DND-41 (cell line): ENCODE results near the gene MYO1B.

ENCODE experiments used
- ATAC-seq: fragments of 200-7000 bp; cut with Tn5 transposase; 3 replicates; pipeline ENCODE4 v1.9.1; 2021; ENCODE audit warnings: low read depth; ENCODE audit not compliant: insufficient read depth
- DNase-seq: peaks from one replicate; pipeline ENCODE4 v3.0.0-alpha.2; 2020
- H2AFZ ChIP-seq: 2 replicates; pipeline ENCODE4 v1.6.0; 2012; ENCODE audit warnings: low read depth, low read length
- H3K27ac ChIP-seq: 2 replicates; pipeline ENCODE4 v1.5.1; 2012; ENCODE audit warnings: low read length, inconsistent platforms
- H3K27me3 ChIP-seq: fragments of 200-600 bp; sonication (generic); 2 replicates; pipeline ENCODE4 v1.6.0; 2012; ENCODE audit warnings: low read length, mild to moderate bottlenecking, inconsistent platforms; ENCODE audit not compliant: insufficient read depth, poor library complexity
- H3K36me3 ChIP-seq: 2 replicates; pipeline ENCODE4 v1.5.1; 2012; ENCODE audit warnings: low read length, inconsistent platforms; ENCODE audit not compliant: insufficient read depth
- H3K4me1 ChIP-seq: 2 replicates; pipeline ENCODE4 v1.5.1; 2012; ENCODE audit warnings: mild to moderate bottlenecking, low read length; ENCODE audit not compliant: insufficient read depth
- H3K4me2 ChIP-seq: 2 replicates; pipeline ENCODE4 v1.6.0; 2012; ENCODE audit warnings: mild to moderate bottlenecking, moderate library complexity, low read length, inconsistent platforms; ENCODE audit not compliant: insufficient read depth
- H3K4me3 ChIP-seq, 2 experiments: fragments of 200-600 bp in 1 of 2; shearing (Covaris generic) in 1 of 2; 2 replicates each; pipeline ENCODE4 v1.5.1; 2012 to 2016; ENCODE audit warnings: inconsistent platforms in 2 of 2, low read length in 2 of 2, mild to moderate bottlenecking in 2 of 2, low read depth in 1 of 2, moderate library complexity in 1 of 2
- H3K79me2 ChIP-seq: 2 replicates; pipeline ENCODE4 v1.6.0; 2012; ENCODE audit warnings: low read length, inconsistent platforms; ENCODE audit not compliant: insufficient read depth
- H3K9ac ChIP-seq: 2 replicates; pipeline ENCODE4 v1.6.0; 2012; ENCODE audit warnings: low read depth, mild to moderate bottlenecking, inconsistent platforms, low read length, moderate library complexity
- H3K9me3 ChIP-seq: 2 replicates; pipeline ENCODE4 v1.5.1; 2012; ENCODE audit warnings: low read length, moderate library complexity, mild to moderate bottlenecking, inconsistent platforms; ENCODE audit not compliant: insufficient read depth, severe bottlenecking
- H4K20me1 ChIP-seq: 2 replicates; pipeline ENCODE4 v1.6.0; 2012; ENCODE audit warnings: low read length; ENCODE audit not compliant: insufficient read depth
- CTCF ChIP-seq: IDR thresholded peaks from 2 replicates; pipeline ENCODE4 v1.5.1; 2012; ENCODE audit warnings: borderline replicate concordance, low read length, moderate library complexity, mild to moderate bottlenecking; ENCODE audit not compliant: poor library complexity, severe bottlenecking; ENCODE audit errors: extremely low read depth
- EZH2 ChIP-seq: IDR thresholded peaks from 3 replicates; pipeline ENCODE4 v1.6.1; 2012; ENCODE audit warnings: borderline replicate concordance, low read depth, mild to moderate bottlenecking, moderate library complexity, low read length, inconsistent platforms; ENCODE audit not compliant: severe bottlenecking

MYO1B gene

GRCh38 chr2:191391171-191391570 lies 146.0 kb downstream of the MYO1B start:
- Histone ChIP-seq H3K27ac (no peak overlapping the region), H3K4me2 (no peak overlapping the region), H3K4me3 (no peak overlapping the region), H3K36me3 (peaks cover 14% of the 10 kb centered on the region; the same call in 1 of the 2 replicates), H3K9me3 (no peaks in the 10 kb centered on the region), H2AFZ (no peak overlapping the region), H3K27me3 (no peaks in the 10 kb centered on the region), H4K20me1 (no peaks in the 10 kb centered on the region), H3K4me1 (no peaks in the 10 kb centered on the region), H3K79me2 (no peaks in the 10 kb centered on the region), H3K9ac (no peak overlapping the region)
- no peak for DNase-seq
- ATAC-seq, result no peak
- TF ChIP-seq CTCF, result no peak
- TF ChIP-seq EZH2, result no peak

DNA sequence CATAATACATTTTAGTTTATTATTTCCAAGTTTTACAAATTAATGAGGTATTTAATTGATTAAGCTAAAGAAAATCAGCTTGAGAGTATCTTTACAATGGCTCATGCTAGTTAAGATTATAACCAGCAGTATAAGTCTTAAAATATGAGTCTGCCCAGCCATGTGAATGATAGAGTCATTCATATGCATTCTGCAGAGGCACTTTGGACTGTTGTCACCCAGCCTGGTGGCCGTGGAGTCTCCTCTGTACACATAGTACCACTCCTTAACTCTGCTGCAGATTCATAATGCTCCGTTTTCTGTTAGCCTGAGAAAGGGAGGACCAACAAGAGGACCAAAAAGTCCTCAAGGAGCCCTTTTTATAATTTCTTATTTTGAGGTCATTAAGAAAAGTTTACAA lies 148.8 kb downstream of the MYO1B start:
- ATAC-seq (no peak), DNase-seq (no peak)
- Histone ChIP-seq H3K4me3 (no peak overlapping the region), H2AFZ (no peak overlapping the region), H3K9ac (no peak overlapping the region), H3K27me3 (no peaks in the 10 kb centered on the region), H3K9me3 (no peaks in the 10 kb centered on the region), H3K4me2 (no peak overlapping the region), H3K27ac (no peak overlapping the region), H3K4me1 (no peaks in the 10 kb centered on the region), H4K20me1 (no peaks in the 10 kb centered on the region), H3K36me3 (peaks cover 15% of the 10 kb centered on the region; the same call in 1 of the 2 replicates), H3K79me2 (no peaks in the 10 kb centered on the region)
- TF ChIP-seq EZH2 (no peak), CTCF (no peak)

GRCh38 chr2:191396794-191397193 lies 151.6 kb downstream of the MYO1B start:
- Histone ChIP-seq H3K4me1 (no peaks in the 10 kb centered on the region), H3K79me2 (no peaks in the 10 kb centered on the region), H3K36me3 (peaks cover 20% of the 10 kb centered on the region; the same call in 1 of the 2 replicates), H4K20me1 (no peaks in the 10 kb centered on the region), H3K9me3 (no peaks in the 10 kb centered on the region), H3K27me3 (no peaks in the 10 kb centered on the region), H2AFZ (no peak overlapping the region), H3K27ac (no peak overlapping the region), H3K4me3 (no peak overlapping the region), H3K9ac (no peak overlapping the region), H3K4me2 (no peak overlapping the region)
- ATAC-seq (no peak), DNase-seq (no peak)
- TF ChIP-seq EZH2 (no peak), CTCF (no peak)

GRCh38 chr2:191399601-191400000 lies 154.4 kb downstream of the MYO1B start:
- H3K27me3 ChIP-seq, result no peaks in the 10 kb centered on the region
- no peaks in the 10 kb centered on the region for H3K9me3 ChIP-seq
- H3K9ac ChIP-seq, result no peak overlapping the region
- DNase-seq (no peak), ATAC-seq (no peak)
- H2AFZ ChIP-seq, result no peak overlapping the region
- no peaks in the 10 kb centered on the region for H3K4me1 ChIP-seq
- TF ChIP-seq CTCF (no peak), EZH2 (no peak)
- no peak overlapping the region for H3K4me3 ChIP-seq
- no peaks in the 10 kb centered on the region for H3K79me2 ChIP-seq
- H4K20me1 ChIP-seq, result no peaks in the 10 kb centered on the region
- no peak overlapping the region for H3K4me2 ChIP-seq
- no peak overlapping the region for H3K27ac ChIP-seq
- H3K36me3 ChIP-seq, result peaks cover 18% of the 10 kb centered on the region; the same call in 1 of the 2 replicates
